ENCODE results near the gene AGBL5. TPM values are rescaled to one million over a fixed set of nuclear protein-coding genes. Genes with fewer than 3 reads are reported as not detected.

AGBL5 gene
- total and polyA plus RNA-seq, 9 of the 15 experiments (the other 6 are each of a cell fraction or from before 2014, with no cell fraction given), result 3.3 to 52.7 (median 26.2) TPM

GRCh38 chr2:27086090-27086723 lies 34.7 kb downstream of the AGBL5 start (continued):
- TF ChIP-seq ARID3A (IDR thresholded peaks at IDR 0.05; ENCODE audit: borderline replicate concordance, low read depth, low read length) (no peak), DEAF1 (CRISPR knock-in tag; IDR thresholded peaks at IDR 0.05) (peak; percentile 33; the same call in 1 of the 2 replicates), ZNF217 (CRISPR knock-in tag; IDR thresholded peaks at IDR 0.05) (no peak), NR2C1 (IDR thresholded peaks at IDR 0.05) (no peak), NR2C1 (tag; IDR thresholded peaks at IDR 0.05) (peak; percentile 18; the same call in 1 of the 2 replicates), NFIX (CRISPR knock-in tag; IDR thresholded peaks at IDR 0.05; ENCODE audit: low read depth) (no peak), SP2 (IDR thresholded peaks at IDR 0.05; ENCODE audit: extremely low read depth, low read depth, low read length, poor library complexity, severe bottlenecking) (no peak), YY1 (IDR thresholded peaks at IDR 0.05; ENCODE audit: borderline replicate concordance in 1 of 3, control insufficient read depth in 1 of 3, extremely low read depth in 1 of 3, insufficient read depth in 3 of 3, insufficient read length in 1 of 3, insufficient replicate concordance in 2 of 3, low read depth in 1 of 3, low read length in 2 of 3) (peak in 2 of 3 experiments; percentile 59 to 77), CBFA2T2 (conservative IDR thresholded peaks at IDR 0.05) (no peak), REST (IDR thresholded peaks at IDR 0.05; ENCODE audit: borderline replicate concordance) (peak; percentile 94), REST (CRISPR knock-in tag; IDR thresholded peaks at IDR 0.05; ENCODE audit: low read depth) (peak; percentile 19; the same call in 1 of the 2 replicates), MITF (IDR thresholded peaks at IDR 0.05) (peak; percentile 86), ZKSCAN1 (IDR thresholded peaks at IDR 0.05; ENCODE audit: low read depth, low read length) (0 out of 2 replicates have a peak, but pooled peaks have one; percentile 51), DNMT1 (IDR thresholded peaks at IDR 0.05) (no peak)
